H1 (cell line): Measurements from ENCODE around the gene RERG. TPM values are rescaled to one million over a fixed set of nuclear protein-coding genes. Genes with fewer than 3 reads are reported as not detected.

Experiments
- CTCF ChIA-PET: fragments of 300-600 bp; sonication (Branson Sonifier 250); formaldehyde crosslinking; loops from one replicate; lab custom pipeline; 2021; ENCODE audit not compliant: partially characterized antibody; lab: Charles Lee
- POLR2A ChIA-PET: fragments of 300-600 bp; sonication (Branson Sonifier 250); formaldehyde crosslinking; loops from one replicate; lab custom pipeline; 2021; ENCODE audit warnings: inconsistent platforms; ENCODE audit not compliant: partially characterized antibody; lab: Charles Lee
- DNase-seq, 2 experiments: peaks; one replicate each; pipeline versions ENCODE4 v3.0.0 to v3.0.0-alpha.2; 2010 to 2022; ENCODE audit warnings: low spot score in 2 of 2, low read depth in 1 of 2, mixed read lengths in 1 of 2
- FAIRE-seq: peaks from 2 replicates; lab custom pipeline; 2011; peaks lifted over from hg19 to GRCh38; lab: Jason Lieb, UNC
- H2AFZ ChIP-seq: 2 replicates; pipeline ENCODE4 v1.8.1; 2012; ENCODE audit warnings: low read length, inconsistent platforms
- H2AK5ac ChIP-seq: 2 replicates; pipeline ENCODE4 v1.6.1; 2013; ENCODE audit warnings: low read depth, low read length
- H2BK120ac ChIP-seq: replicated peaks from 2 replicates; pipeline ENCODE3; 2013; ENCODE audit warnings: low read depth, low read length, inconsistent platforms
- H2BK12ac ChIP-seq: 2 replicates; pipeline ENCODE4 v1.6.1; 2013; ENCODE audit warnings: low read depth, low read length
- H2BK15ac ChIP-seq: 2 replicates; pipeline ENCODE4 v1.6.1; 2013; ENCODE audit warnings: low read length
- H2BK20ac ChIP-seq: 2 replicates; pipeline ENCODE4 v1.6.1; 2013; ENCODE audit warnings: low read length
- H2BK5ac ChIP-seq: 2 replicates; pipeline ENCODE4 v1.6.1; 2013; ENCODE audit warnings: low read depth, low read length
- H3K14ac ChIP-seq: 2 replicates; pipeline ENCODE4 v1.6.1; 2013; ENCODE audit warnings: inconsistent platforms; ENCODE audit not compliant: insufficient read length
- H3K18ac ChIP-seq: 2 replicates; pipeline ENCODE4 v1.6.1; 2013; ENCODE audit warnings: low read length; ENCODE audit errors: extremely low read depth
- H3K23ac ChIP-seq: 2 replicates; pipeline ENCODE4 v1.6.1; 2013; ENCODE audit warnings: inconsistent platforms; ENCODE audit not compliant: insufficient read length
- H3K23me2 ChIP-seq: 2 replicates; pipeline ENCODE4 v1.6.1; 2013; ENCODE audit warnings: low read depth, low read length
- H3K27ac ChIP-seq: 2 replicates; pipeline ENCODE4 v1.6.1; 2011; ENCODE audit warnings: low read depth, low read length, inconsistent platforms
- H3K27me3 ChIP-seq, 4 experiments: replicated peaks in 1 of 4; 1 replicate in 1 of 4; 2 replicates in 3 of 4; pipeline versions ENCODE4 v1.6.1 to v1.8.1; 2011 to 2013; ENCODE audit warnings: low read length in 3 of 4, mild to moderate bottlenecking in 3 of 4, inconsistent platforms in 2 of 4, mixed read lengths in 2 of 4, moderate library complexity in 1 of 4; ENCODE audit not compliant: control insufficient read depth in 3 of 4, insufficient read depth in 3 of 4; ENCODE audit errors: extremely low read depth in 1 of 4
- H3K36me3 ChIP-seq, 4 experiments: 2 replicates each; pipeline versions ENCODE4 v1.6.1 to v1.8.1; 2011 to 2013; ENCODE audit warnings: mild to moderate bottlenecking in 4 of 4, low read length in 3 of 4, moderate library complexity in 2 of 4, control low read depth in 1 of 4, inconsistent platforms in 1 of 4; ENCODE audit not compliant: insufficient read depth in 4 of 4, control insufficient read depth in 2 of 4
- H3K4ac ChIP-seq: replicated peaks from 2 replicates; pipeline ENCODE3; 2013; ENCODE audit warnings: low read length, low read depth, mixed read lengths, inconsistent platforms; ENCODE audit not compliant: insufficient read length
- H3K4me1 ChIP-seq, 4 experiments: replicated peaks in 1 of 4; 1 replicate in 1 of 4; 2 replicates in 3 of 4; pipeline versions ENCODE4 v1.6.1 to v1.8.1; 2011 to 2013; ENCODE audit warnings: low read length in 3 of 4, inconsistent platforms in 2 of 4, mixed read lengths in 1 of 4; ENCODE audit not compliant: insufficient read depth in 4 of 4, control insufficient read depth in 3 of 4
- H3K4me2 ChIP-seq, 2 experiments: 2 replicates each; pipeline versions ENCODE4 v1.6.1 to v1.8.1; 2011 to 2013; ENCODE audit warnings: low read depth in 2 of 2, low read length in 2 of 2, control low read depth in 1 of 2, inconsistent platforms in 1 of 2, mild to moderate bottlenecking in 1 of 2; ENCODE audit not compliant: insufficient read depth in 1 of 2
- H3K4me3 ChIP-seq, 4 experiments: fragments of 200-600, 300-600 bp in 1 of 4; sonication (generic), shearing (Covaris generic), sonication (Bioruptor Twin) in 1 of 4; 2 replicates each; pipeline versions ENCODE4 v1.5.1 to v1.8.1; 2011 to 2016; ENCODE audit warnings: low read length in 4 of 4, low read depth in 3 of 4, control low read depth in 2 of 4, inconsistent platforms in 2 of 4, mild to moderate bottlenecking in 2 of 4, mixed read lengths in 1 of 4, moderate library complexity in 1 of 4; ENCODE audit not compliant: insufficient read depth in 2 of 4; ENCODE audit errors: extremely low read depth in 1 of 4
- H3K56ac ChIP-seq: replicated peaks from 2 replicates; pipeline ENCODE3; 2013; ENCODE audit warnings: low read depth, mild to moderate bottlenecking, mixed read lengths, low read length, inconsistent platforms; ENCODE audit not compliant: insufficient read length
- H3K79me1 ChIP-seq: 2 replicates; pipeline ENCODE4 v1.6.1; 2013; ENCODE audit warnings: low read depth, low read length, control low read depth
- H3K79me2 ChIP-seq, 2 experiments: 2 replicates each; pipeline versions ENCODE4 v1.6.1 to v1.8.1; 2012 to 2013; ENCODE audit warnings: low read length in 2 of 2, mild to moderate bottlenecking in 2 of 2, inconsistent platforms in 1 of 2; ENCODE audit not compliant: insufficient read depth in 2 of 2, control insufficient read depth in 1 of 2
- H3K9ac ChIP-seq, 4 experiments: replicated peaks in 1 of 4; 1 replicate in 1 of 4; 2 replicates in 3 of 4; pipeline versions ENCODE4 v1.6.1 to v1.8.1; 2011 to 2013; ENCODE audit warnings: low read depth in 3 of 4, low read length in 3 of 4, control low read depth in 2 of 4, mild to moderate bottlenecking in 2 of 4, moderate library complexity in 2 of 4, inconsistent platforms in 1 of 4; ENCODE audit errors: extremely low read depth in 1 of 4
- H3K9me3 ChIP-seq, 2 experiments: 2 replicates each; pipeline versions ENCODE4 v1.6.1 to v1.8.1; 2012 to 2013; ENCODE audit warnings: mild to moderate bottlenecking in 2 of 2, moderate library complexity in 2 of 2, control low read depth in 1 of 2, inconsistent platforms in 1 of 2, low read depth in 1 of 2, low read length in 1 of 2, mixed read lengths in 1 of 2; ENCODE audit not compliant: insufficient read depth in 2 of 2
- H4K20me1 ChIP-seq, 2 experiments: replicated peaks in 1 of 2; 2 replicates each; pipeline versions ENCODE3 to v1.8.1; 2011 to 2013; ENCODE audit warnings: inconsistent platforms in 2 of 2, low read length in 2 of 2, mild to moderate bottlenecking in 1 of 2; ENCODE audit not compliant: insufficient read depth in 2 of 2, control insufficient read depth in 1 of 2
- H4K5ac ChIP-seq: 2 replicates; pipeline ENCODE4 v1.6.1; 2013; ENCODE audit warnings: low read length, low read depth, mixed read lengths, inconsistent platforms; ENCODE audit not compliant: insufficient read length
- H4K8ac ChIP-seq: 2 replicates; pipeline ENCODE4 v1.8.0; 2013; ENCODE audit warnings: mild to moderate bottlenecking, moderate library complexity, low read length, inconsistent platforms; ENCODE audit not compliant: insufficient read depth; ENCODE audit errors: extremely low read depth
- H4K91ac ChIP-seq: replicated peaks from 2 replicates; pipeline ENCODE3; 2013; ENCODE audit warnings: low read length, mixed read lengths, inconsistent platforms; ENCODE audit not compliant: insufficient read length
- ASH2L ChIP-seq: fragments of 200-600, 300-600 bp; sonication (generic); IDR thresholded peaks from one replicate; pipeline ENCODE4 v1.7.1; 2017; ENCODE audit warnings: low read length
- CTBP2 ChIP-seq: IDR thresholded peaks from 2 replicates; pipeline ENCODE4 v1.7.0; 2011; ENCODE audit warnings: borderline replicate concordance, mild to moderate bottlenecking, moderate library complexity, mixed read lengths, low read length; ENCODE audit not compliant: insufficient read depth, insufficient read length
- JUN ChIP-seq: IDR thresholded peaks from 2 replicates; pipeline ENCODE4 v1.6.1; 2011; ENCODE audit warnings: low read depth, mild to moderate bottlenecking, improper control_type of control experiment, low read length
- JUND ChIP-seq: IDR thresholded peaks from 2 replicates; pipeline ENCODE4 v1.6.1; 2011; ENCODE audit warnings: mild to moderate bottlenecking, improper control_type of control experiment, low read length
- SIX5 ChIP-seq: IDR thresholded peaks from 2 replicates; pipeline ENCODE4 v1.6.1; 2011; ENCODE audit warnings: mild to moderate bottlenecking, low read depth, low read length
- SP2 ChIP-seq: IDR thresholded peaks from 2 replicates; pipeline ENCODE4 v1.6.1; 2012; ENCODE audit warnings: mild to moderate bottlenecking, low read length, inconsistent platforms
- SP4 ChIP-seq: IDR thresholded peaks from 2 replicates; pipeline ENCODE4 v1.6.1; 2012; ENCODE audit warnings: low read length, inconsistent platforms
- SRF ChIP-seq: IDR thresholded peaks from 2 replicates; pipeline ENCODE4 v1.6.1; 2011; ENCODE audit warnings: mild to moderate bottlenecking, low read depth, low read length, moderate library complexity
- YY1 ChIP-seq: IDR thresholded peaks from 2 replicates; pipeline ENCODE4 v1.6.1; 2011; ENCODE audit warnings: low read depth, mild to moderate bottlenecking, low read length
- WGBS, 2 experiments: shearing (Covaris generic) in 1 of 2; methylation state at CpG; one replicate each; pipeline versions ENCODE4 v1.1.6 to v1.1.7; 2013 to 2015; ENCODE audit warnings: low lambda C conversion rate in 2 of 2, mixed read lengths in 2 of 2, inconsistent platforms in 1 of 2, low coverage in 1 of 2, missing lambda C conversion rate in 1 of 2; ENCODE audit not compliant: insufficient replicate concordance in 2 of 2, insufficient coverage in 1 of 2, insufficient read length in 1 of 2; ENCODE audit errors: extremely low coverage in 1 of 2, missing lambda C conversion rate in 1 of 2; 5-methylcytosine and 5-hydroxymethylcytosine counted together
- polyA plus RNA-seq, 7 experiments: library from polyadenylated mRNA; depleted of rRNA in 3 of 7; stranded (reverse) in 5 of 7; unstranded in 2 of 7; fragments of >200 nt in 5 of 7; fragments of 200-250 nt in 2 of 7; gene quantifications; 1 replicate in 5 of 7; 2 replicates in 1 of 7; 4 replicates in 1 of 7; pipeline versions ENCODE4 v1.2.1 to v1.2.3, GENCODE V29; 2011 to 2013; ENCODE audit warnings: missing spikeins in 2 of 7, mixed read lengths in 2 of 7
- total RNA-seq: library from RNA; stranded (reverse); fragmentation: NEBNext Ultra II Directional; extraction: Animal tissue kit (Norgen Biotek cat#: 25700); gene quantifications from 2 replicates; pipeline ENCODE4 v1.2.1, GENCODE V29; 2021

Gene RERG
- total and polyA plus RNA-seq, 2 of the 8 experiments (the other 6 are each of a cell fraction or from before 2014, with no cell fraction given) = 0.12 to 0.86 TPM

DNA sequence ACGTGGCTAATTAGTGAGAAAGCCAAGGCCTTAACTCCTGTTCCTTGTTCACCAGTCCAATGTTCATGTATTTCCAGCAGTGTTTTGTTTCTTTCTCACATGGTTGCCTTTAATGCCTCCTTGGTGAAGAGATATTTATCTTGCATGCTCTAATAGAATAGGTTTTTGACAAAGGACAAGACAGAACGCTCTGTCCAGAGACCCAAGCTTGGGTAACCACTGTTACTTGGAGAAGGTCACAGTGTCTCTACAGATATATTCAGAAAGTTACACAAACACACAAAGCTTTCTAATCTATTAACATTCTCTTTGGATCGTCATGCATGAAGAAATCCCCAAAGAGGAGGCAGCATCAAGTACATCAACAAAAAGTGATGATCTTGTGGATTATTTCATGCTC lies 33.1 kb downstream of the RERG start:
- no peak overlapping the region for H3K9ac ChIP-seq
- H3K4me3 ChIP-seq = no peak overlapping the region
- no peak overlapping the region for H4K8ac ChIP-seq
- H3K36me3 ChIP-seq = no peaks in the 10 kb centered on the region
- DNase-seq (no peak), FAIRE-seq (no peak)
- CTCF ChIA-PET = interaction anchor here (2.2 to 4.2 kb wide), 2 partner anchors 10 to 33 kb away, joined by 6 to 20 read pairs; partner anchors contain the start of gene RERG
- POLR2A ChIA-PET = no interaction called here
- H3K4ac ChIP-seq = no peak overlapping the region
- no peak overlapping the region for H4K5ac ChIP-seq
- H3K56ac ChIP-seq = no peak overlapping the region
- H4K20me1 ChIP-seq = no peaks in the 10 kb centered on the region
- no peak overlapping the region for H3K23ac ChIP-seq
- H3K23me2 ChIP-seq = no peaks in the 10 kb centered on the region
- H3K27ac ChIP-seq = no peak overlapping the region
- no peaks in the 10 kb centered on the region for H3K79me1 ChIP-seq
- no peak overlapping the region for H2BK120ac ChIP-seq
- H2BK5ac ChIP-seq = no peak overlapping the region
- H3K18ac ChIP-seq = no peak overlapping the region
- no peak overlapping the region for H3K14ac ChIP-seq
- no peaks in the 10 kb centered on the region for H3K27me3 ChIP-seq
- no peak overlapping the region for H4K91ac ChIP-seq
- TF ChIP-seq SRF (no peak), CTBP2 (no peak), JUN (no peak), SP2 (no peak), JUND (no peak), ASH2L (no peak), YY1 (no peak), SIX5 (no peak), SP4 (no peak)
- no peak overlapping the region for H2BK12ac ChIP-seq
- WGBS, 2 experiments = 95% methylated on average over 3 of the region's 3 CpGs; no CpG with 5 or more reads in 1 of the 2 experiments
- no peak overlapping the region for H2AFZ ChIP-seq
- no peak overlapping the region for H2AK5ac ChIP-seq
- no peak overlapping the region for H3K4me2 ChIP-seq
- no peak overlapping the region for H2BK15ac ChIP-seq
- no peaks in the 10 kb centered on the region for H3K9me3 ChIP-seq
- no peak overlapping the region for H2BK20ac ChIP-seq
- H3K79me2 ChIP-seq = no peaks in the 10 kb centered on the region
- no peaks in the 10 kb centered on the region for H3K4me1 ChIP-seq
